GM12801 (cell line): ENCODE results near the gene GTF2IRD1.

ENCODE experiments used
- TF ChIP-seq, protein P1 (sequence below): IDR thresholded peaks from one replicate; pipeline ENCODE4 v1.5.1; 2011; ENCODE audit warnings: control low read depth; ENCODE audit not compliant: insufficient read length; ENCODE audit errors: extremely low read depth

Gene GTF2IRD1

GRCh38 chr7:74483402-74484336 is 30.0 kb downstream of the GTF2IRD1 start:
- TF ChIP-seq, protein P1, sequence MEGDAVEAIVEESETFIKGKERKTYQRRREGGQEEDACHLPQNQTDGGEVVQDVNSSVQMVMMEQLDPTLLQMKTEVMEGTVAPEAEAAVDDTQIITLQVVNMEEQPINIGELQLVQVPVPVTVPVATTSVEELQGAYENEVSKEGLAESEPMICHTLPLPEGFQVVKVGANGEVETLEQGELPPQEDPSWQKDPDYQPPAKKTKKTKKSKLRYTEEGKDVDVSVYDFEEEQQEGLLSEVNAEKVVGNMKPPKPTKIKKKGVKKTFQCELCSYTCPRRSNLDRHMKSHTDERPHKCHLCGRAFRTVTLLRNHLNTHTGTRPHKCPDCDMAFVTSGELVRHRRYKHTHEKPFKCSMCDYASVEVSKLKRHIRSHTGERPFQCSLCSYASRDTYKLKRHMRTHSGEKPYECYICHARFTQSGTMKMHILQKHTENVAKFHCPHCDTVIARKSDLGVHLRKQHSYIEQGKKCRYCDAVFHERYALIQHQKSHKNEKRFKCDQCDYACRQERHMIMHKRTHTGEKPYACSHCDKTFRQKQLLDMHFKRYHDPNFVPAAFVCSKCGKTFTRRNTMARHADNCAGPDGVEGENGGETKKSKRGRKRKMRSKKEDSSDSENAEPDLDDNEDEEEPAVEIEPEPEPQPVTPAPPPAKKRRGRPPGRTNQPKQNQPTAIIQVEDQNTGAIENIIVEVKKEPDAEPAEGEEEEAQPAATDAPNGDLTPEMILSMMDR: no peak

GRCh38 chr7:74485611-74486010 is 31.9 kb downstream of the GTF2IRD1 start:
- TF ChIP-seq, protein P1: no peak

- TF ChIP-seq, protein P1: no peak
These were observed 36.6 kb downstream of the GTF2IRD1 start for GRCh38 chr7:74489997-74490945.

GRCh38 chr7:74493295-74493694 is 39.6 kb downstream of the GTF2IRD1 start:
- TF ChIP-seq, protein P1: no peak

GRCh38 chr7:74494076-74494548 is 40.4 kb downstream of the GTF2IRD1 start:
- TF ChIP-seq, protein P1: no peak

- TF ChIP-seq, protein P1: no peak
These were observed 41.7 kb downstream of the GTF2IRD1 start for GRCh38 chr7:74495112-74496086.
